SU-DHL-6 (cell line): Measurements from ENCODE around the gene SPOCD1.

Source experiments
- H2AFZ ChIP-seq: fragments of 200-600 bp; sonication (generic); 2 replicates; pipeline ENCODE4 v1.6.1; 2014; ENCODE audit warnings: low read depth, mild to moderate bottlenecking, moderate library complexity, mixed read lengths, antibody characterized with exemption, low read length; ENCODE audit not compliant: severe bottlenecking
- H3F3A ChIP-seq: fragments of 200-600 bp; shearing (Covaris generic); 2 replicates; pipeline ENCODE4 v1.6.0; 2016; ENCODE audit warnings: antibody characterized with exemption, mild to moderate bottlenecking; ENCODE audit not compliant: insufficient read depth
- H3K27ac ChIP-seq: fragments of 200-600 bp; sonication (generic); 2 replicates; pipeline ENCODE4 v1.5.1; 2016; ENCODE audit warnings: low read depth, mild to moderate bottlenecking, low read length, moderate library complexity, mixed read lengths
- H3K27me3 ChIP-seq: fragments of 200-600 bp; sonication (generic), shearing (Covaris generic); 2 replicates; pipeline ENCODE4 v1.6.0; 2014; ENCODE audit warnings: mild to moderate bottlenecking, low read length
- H3K36me3 ChIP-seq: fragments of 200-600 bp; sonication (generic); 2 replicates; pipeline ENCODE4 v1.6.1; 2014; ENCODE audit warnings: mild to moderate bottlenecking, low read length, mixed read lengths
- H3K4me2 ChIP-seq: fragments of 300-600, 200-600 bp; shearing (Covaris generic), sonication (generic); 2 replicates; pipeline ENCODE4 v1.6.0; 2014; ENCODE audit warnings: low read length, low read depth, mild to moderate bottlenecking; ENCODE audit not compliant: poor library complexity, severe bottlenecking
- H3K4me3 ChIP-seq: fragments of 200-600 bp; sonication (generic); 2 replicates; pipeline ENCODE4 v1.5.1; 2014; ENCODE audit warnings: antibody characterized with exemption, low read length, mild to moderate bottlenecking, mixed read lengths; ENCODE audit not compliant: insufficient read depth, poor library complexity, severe bottlenecking
- H3K79me2 ChIP-seq: fragments of 200-600 bp; sonication (generic); 2 replicates; pipeline ENCODE4 v1.6.1; 2014; ENCODE audit warnings: mild to moderate bottlenecking, low read length, moderate library complexity; ENCODE audit not compliant: insufficient read depth
- H3K9ac ChIP-seq: fragments of 200-600 bp; sonication (generic); 2 replicates; pipeline ENCODE4 v1.7.0; 2014; ENCODE audit warnings: mild to moderate bottlenecking, low read length
- H3K9me2 ChIP-seq: fragments of 200-600 bp; sonication (generic); replicated peaks from 2 replicates; pipeline ENCODE4 v1.6.1; 2014; ENCODE audit warnings: low read length; ENCODE audit not compliant: insufficient read depth
- H3K9me3 ChIP-seq: fragments of 200-600 bp; sonication (generic); 2 replicates; pipeline ENCODE4 v1.6.1; 2014; ENCODE audit warnings: low read length, mixed read lengths; ENCODE audit not compliant: insufficient read depth
- H4K20me1 ChIP-seq: fragments of 200-600 bp; sonication (generic); 2 replicates; pipeline ENCODE4 v1.6.1; 2014; ENCODE audit warnings: low read depth, mild to moderate bottlenecking, antibody characterized with exemption, low read length, moderate library complexity, mixed read lengths
- EZH2phosphoT487 ChIP-seq: fragments of 200-600 bp; sonication (generic), shearing (Covaris generic); conservative IDR thresholded peaks from 2 replicates; pipeline ENCODE4 v1.6.1; 2018; ENCODE audit warnings: mild to moderate bottlenecking, antibody characterized with exemption, low read length, moderate library complexity, mixed read lengths
- TF ChIP-seq, protein P1 (sequence below): fragments of 200-600 bp; sonication (generic); IDR thresholded peaks from one replicate; pipeline ENCODE4 v1.5.1; 2017; ENCODE audit warnings: antibody characterized with exemption, mild to moderate bottlenecking, low read length, moderate library complexity; ENCODE audit not compliant: insufficient read depth, poor library complexity, severe bottlenecking

SPOCD1 gene

GRCh38 chr1:31779687-31780086, 36.1 kb downstream of the SPOCD1 start:
- Histone ChIP-seq H2AFZ (no peak overlapping the region), H3K9me2 (no peaks in the 10 kb centered on the region), H3F3A (no peaks in the 10 kb centered on the region), H3K36me3 (no peaks in the 10 kb centered on the region), H3K79me2 (no peaks in the 10 kb centered on the region), H3K27ac (no peak overlapping the region), H4K20me1 (no peaks in the 10 kb centered on the region), H3K4me3 (no peak overlapping the region), H3K9me3 (no peaks in the 10 kb centered on the region), H3K4me2 (no peak overlapping the region), H3K9ac (no peak overlapping the region), H3K27me3 (no peaks in the 10 kb centered on the region)
- no peak for TF ChIP-seq EZH2phosphoT487
- TF ChIP-seq, protein P1, sequence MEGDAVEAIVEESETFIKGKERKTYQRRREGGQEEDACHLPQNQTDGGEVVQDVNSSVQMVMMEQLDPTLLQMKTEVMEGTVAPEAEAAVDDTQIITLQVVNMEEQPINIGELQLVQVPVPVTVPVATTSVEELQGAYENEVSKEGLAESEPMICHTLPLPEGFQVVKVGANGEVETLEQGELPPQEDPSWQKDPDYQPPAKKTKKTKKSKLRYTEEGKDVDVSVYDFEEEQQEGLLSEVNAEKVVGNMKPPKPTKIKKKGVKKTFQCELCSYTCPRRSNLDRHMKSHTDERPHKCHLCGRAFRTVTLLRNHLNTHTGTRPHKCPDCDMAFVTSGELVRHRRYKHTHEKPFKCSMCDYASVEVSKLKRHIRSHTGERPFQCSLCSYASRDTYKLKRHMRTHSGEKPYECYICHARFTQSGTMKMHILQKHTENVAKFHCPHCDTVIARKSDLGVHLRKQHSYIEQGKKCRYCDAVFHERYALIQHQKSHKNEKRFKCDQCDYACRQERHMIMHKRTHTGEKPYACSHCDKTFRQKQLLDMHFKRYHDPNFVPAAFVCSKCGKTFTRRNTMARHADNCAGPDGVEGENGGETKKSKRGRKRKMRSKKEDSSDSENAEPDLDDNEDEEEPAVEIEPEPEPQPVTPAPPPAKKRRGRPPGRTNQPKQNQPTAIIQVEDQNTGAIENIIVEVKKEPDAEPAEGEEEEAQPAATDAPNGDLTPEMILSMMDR: no peak

DNA sequence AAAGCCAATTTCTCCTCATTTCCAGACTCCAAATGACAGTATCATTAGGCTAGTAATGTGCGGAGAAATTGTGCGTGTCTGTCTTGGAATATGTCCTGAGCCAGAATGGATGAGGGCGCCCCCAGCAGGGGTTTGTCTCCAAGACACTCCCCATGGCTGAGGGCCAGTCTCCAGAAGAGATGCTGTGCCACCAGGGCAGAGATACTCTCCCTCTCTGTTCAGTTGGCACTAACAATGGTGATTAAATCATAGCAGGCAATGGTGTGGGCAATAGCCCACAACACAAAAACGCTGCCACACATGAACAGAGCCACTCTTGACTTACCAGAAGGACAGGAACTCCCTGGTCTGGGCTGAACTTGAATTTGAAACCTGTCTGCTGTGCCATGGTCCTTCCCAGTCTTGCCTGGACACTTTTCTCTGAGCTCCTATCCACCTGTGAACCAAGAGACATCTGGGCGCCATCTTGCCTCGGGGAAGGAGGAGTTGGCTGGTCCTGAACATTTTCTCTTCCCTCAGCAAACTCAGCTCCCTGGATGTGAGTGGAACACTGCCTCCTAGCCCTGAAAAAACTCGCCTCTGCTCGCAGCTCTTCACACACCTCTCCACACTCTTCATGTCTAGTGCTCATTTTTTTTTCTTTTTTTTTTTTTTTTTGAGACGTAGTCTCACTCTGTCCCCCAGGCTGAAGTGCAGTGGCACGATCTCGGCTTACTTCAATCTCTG, 36.9 kb downstream of the SPOCD1 start:
- Histone ChIP-seq H3K4me3 (no peak overlapping the region), H3K9me2 (no peaks in the 10 kb centered on the region), H3K27me3 (no peaks in the 10 kb centered on the region), H3K27ac (no peak overlapping the region), H3K4me2 (no peak overlapping the region), H3K9me3 (no peaks in the 10 kb centered on the region), H4K20me1 (no peaks in the 10 kb centered on the region), H3K79me2 (no peaks in the 10 kb centered on the region), H3K9ac (no peak overlapping the region), H3K36me3 (no peaks in the 10 kb centered on the region), H3F3A (no peaks in the 10 kb centered on the region), H2AFZ (no peak overlapping the region)
- TF ChIP-seq, protein P1: no peak
- TF ChIP-seq EZH2phosphoT487: no peak

DNA sequence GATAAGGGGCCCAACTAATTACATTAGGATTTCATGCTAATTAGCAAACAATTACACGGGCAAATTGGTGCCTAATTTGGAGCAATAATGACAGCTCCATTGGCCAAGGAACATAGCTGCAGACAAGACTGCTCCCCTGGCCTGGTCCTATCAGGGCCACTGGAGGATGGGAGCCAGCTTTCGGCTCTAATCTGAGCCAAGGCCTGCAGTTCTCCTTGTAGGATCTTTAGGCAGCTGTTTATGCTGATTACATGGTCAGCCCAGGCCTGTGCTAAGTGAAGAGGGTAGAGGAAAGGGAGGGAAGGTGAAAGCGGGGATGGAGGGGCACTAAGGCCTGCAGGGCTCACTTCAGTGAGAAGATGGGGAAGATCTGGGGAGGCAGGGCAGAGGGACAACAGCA, 39.3 kb downstream of the SPOCD1 start:
- TF ChIP-seq, protein P1: no peak
- TF ChIP-seq EZH2phosphoT487: no peak
- no peak overlapping the region for H3K4me2 ChIP-seq
- no peaks in the 10 kb centered on the region for H3K9me3 ChIP-seq
- no peak overlapping the region for H2AFZ ChIP-seq
- H3K36me3 ChIP-seq: no peaks in the 10 kb centered on the region
- H3K27me3 ChIP-seq: no peaks in the 10 kb centered on the region
- H3K79me2 ChIP-seq: no peaks in the 10 kb centered on the region
- no peaks in the 10 kb centered on the region for H3K9me2 ChIP-seq
- H3K4me3 ChIP-seq: no peak overlapping the region
- H3K27ac ChIP-seq: no peak overlapping the region
- H3F3A ChIP-seq: no peaks in the 10 kb centered on the region
- no peaks in the 10 kb centered on the region for H4K20me1 ChIP-seq
- H3K9ac ChIP-seq: no peak overlapping the region
